ENCODE results near the gene ZNF853.
"Not testable (repeated sequence)": the region's sequence is repeated elsewhere in the genome, so short reads cannot be mapped to it uniquely, and the experiment has no call there.

The ZNF853 gene

GRCh38 chr7:6653071-6654003, 37.9 kb downstream of the ZNF853 start:
- DNase-seq, result no peak

- no peak for DNase-seq
These were observed 38.9 kb downstream of the ZNF853 start for GRCh38 chr7:6654113-6654841.

- DNase-seq, result no peak
These were observed 39.6 kb downstream of the ZNF853 start for GRCh38 chr7:6654842-6655610.

GRCh38 chr7:6655636-6656385, 40.4 kb downstream of the ZNF853 start:
- DNase-seq, result no peak

- no peak for DNase-seq
These were observed 41.0 kb downstream of the ZNF853 start for GRCh38 chr7:6656413-6656812.

GRCh38 chr7:6658618-6659345, 43.4 kb downstream of the ZNF853 start:
- no peak for DNase-seq

- not testable (repeated sequence) for DNase-seq
These were observed 55.4 kb downstream of the ZNF853 start for GRCh38 chr7:6670851-6671250.

All from NCI-H1105 treated with DMSO at 0.1 percent for 48 hours (cell line).